Colonic mucosa (tissue), 4 donors: ENCODE measurements around the gene TCTN1. TPM values are rescaled to one million over a fixed set of nuclear protein-coding genes. Genes with fewer than 3 reads are reported as not detected.

ENCODE experiments used
- DNase-seq: peaks from one replicate; pipeline ENCODE4 v3.0.0-alpha.2; 2020
- H3K27ac ChIP-seq: fragments of 200-600 bp; one replicate; pipeline ENCODE4 v1.8.0; 2021
- H3K27me3 ChIP-seq: fragments of 200-600 bp; one replicate; pipeline ENCODE4 v1.8.0; 2021
- H3K36me3 ChIP-seq: fragments of 200-600 bp; one replicate; pipeline ENCODE4 v1.8.0; 2021
- H3K4me1 ChIP-seq: fragments of 200-600 bp; one replicate; pipeline ENCODE4 v1.8.0; 2021; ENCODE audit warnings: mild to moderate bottlenecking
- H3K4me3 ChIP-seq: fragments of 200-600 bp; one replicate; pipeline ENCODE4 v1.8.0; 2021
- H3K9ac ChIP-seq, 2 donors: one replicate each; pipeline ENCODE4 v1.7.0; 2013; ENCODE audit warnings: control low read depth in 2 of 2, low read depth in 2 of 2, low read length in 2 of 2
- H3K9me3 ChIP-seq: fragments of 200-600 bp; one replicate; pipeline ENCODE4 v1.8.0; 2021
- intact Hi-C: fragments of 100-400 bp; cut with DNase I; formaldehyde crosslinking; loops from one replicate; pipeline ENCODE4 v1.14.1; 2022
- total RNA-seq, 2 donors: library from RNA; stranded (reverse); fragmentation: NEBNext Ultra II Directional in 1 of 2; extraction: Animal tissue kit (Norgen Biotek cat#: 25700) in 1 of 2; gene quantifications; one replicate each; pipeline ENCODE4 v1.2.1, GENCODE V29; 2021
- TF ChIP-seq, protein P1 (sequence below): fragments of 200-600 bp; IDR thresholded peaks from one replicate; pipeline ENCODE4 v1.8.0; 2022; ENCODE audit warnings: antibody characterized with exemption, mild to moderate bottlenecking
- donor health status: healthy.
- donor health status: DM: no; HTN: no; CAD: no.
- donor health status: DM: no; HTN: no; CAD: no.

The TCTN1 gene
- total RNA-seq, 2 donors from 2014 or later = 9.2 to 10.2 TPM

DNA sequence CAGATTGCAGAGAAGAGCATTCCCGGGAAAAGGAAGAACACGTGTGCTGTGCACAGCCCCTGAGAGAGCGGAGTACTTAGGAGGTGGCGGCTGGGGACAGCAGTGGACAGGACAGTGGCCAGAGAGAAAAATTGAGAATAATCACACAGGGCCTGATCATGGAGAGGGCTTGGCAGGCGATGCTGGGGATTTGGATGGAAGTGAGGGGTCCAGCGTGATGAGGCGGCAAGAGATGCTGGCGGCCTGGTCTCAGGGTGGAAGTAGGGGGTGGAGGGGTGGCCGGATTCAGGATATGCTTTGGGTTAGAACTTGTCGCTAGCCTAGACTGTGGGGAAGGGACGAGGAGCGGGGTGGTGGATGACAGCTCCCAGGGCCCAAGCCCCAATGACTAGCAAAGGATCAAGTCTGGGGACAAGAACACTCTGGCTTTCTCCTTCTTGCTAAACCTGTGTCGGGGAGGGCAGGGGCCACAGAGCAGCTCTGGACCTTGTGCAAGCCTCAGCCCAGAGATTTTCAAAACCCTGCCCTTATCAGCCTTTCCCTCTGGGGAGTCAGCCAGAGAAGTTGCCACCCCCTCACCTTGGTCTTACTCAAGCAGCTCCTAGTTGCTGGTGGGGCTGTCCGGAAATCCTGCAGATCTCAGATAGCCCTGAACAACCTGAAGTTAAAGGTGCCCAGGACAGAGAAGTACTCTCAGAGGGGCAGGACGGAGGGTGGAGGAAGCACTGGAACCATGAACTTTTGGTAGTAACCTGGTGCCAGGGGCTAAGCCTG is 73.7 kb downstream of the TCTN1 start:
- H3K4me1 ChIP-seq = peaks cover 4% of the 10 kb centered on the region
- H3K36me3 ChIP-seq = no peaks in the 10 kb centered on the region
- no peaks in the 10 kb centered on the region for H3K9me3 ChIP-seq
- intact Hi-C loops = no loop called here
- DNase-seq = no peak
- no peak overlapping the region for H3K27ac ChIP-seq
- TF ChIP-seq, protein P1, sequence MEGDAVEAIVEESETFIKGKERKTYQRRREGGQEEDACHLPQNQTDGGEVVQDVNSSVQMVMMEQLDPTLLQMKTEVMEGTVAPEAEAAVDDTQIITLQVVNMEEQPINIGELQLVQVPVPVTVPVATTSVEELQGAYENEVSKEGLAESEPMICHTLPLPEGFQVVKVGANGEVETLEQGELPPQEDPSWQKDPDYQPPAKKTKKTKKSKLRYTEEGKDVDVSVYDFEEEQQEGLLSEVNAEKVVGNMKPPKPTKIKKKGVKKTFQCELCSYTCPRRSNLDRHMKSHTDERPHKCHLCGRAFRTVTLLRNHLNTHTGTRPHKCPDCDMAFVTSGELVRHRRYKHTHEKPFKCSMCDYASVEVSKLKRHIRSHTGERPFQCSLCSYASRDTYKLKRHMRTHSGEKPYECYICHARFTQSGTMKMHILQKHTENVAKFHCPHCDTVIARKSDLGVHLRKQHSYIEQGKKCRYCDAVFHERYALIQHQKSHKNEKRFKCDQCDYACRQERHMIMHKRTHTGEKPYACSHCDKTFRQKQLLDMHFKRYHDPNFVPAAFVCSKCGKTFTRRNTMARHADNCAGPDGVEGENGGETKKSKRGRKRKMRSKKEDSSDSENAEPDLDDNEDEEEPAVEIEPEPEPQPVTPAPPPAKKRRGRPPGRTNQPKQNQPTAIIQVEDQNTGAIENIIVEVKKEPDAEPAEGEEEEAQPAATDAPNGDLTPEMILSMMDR = no peak
- peak overlapping the region; percentile 60 for H3K4me3 ChIP-seq
- H3K27me3 ChIP-seq = no peaks in the 10 kb centered on the region
- peak overlapping the region; percentile 67 to 79 for H3K9ac ChIP-seq

DNA sequence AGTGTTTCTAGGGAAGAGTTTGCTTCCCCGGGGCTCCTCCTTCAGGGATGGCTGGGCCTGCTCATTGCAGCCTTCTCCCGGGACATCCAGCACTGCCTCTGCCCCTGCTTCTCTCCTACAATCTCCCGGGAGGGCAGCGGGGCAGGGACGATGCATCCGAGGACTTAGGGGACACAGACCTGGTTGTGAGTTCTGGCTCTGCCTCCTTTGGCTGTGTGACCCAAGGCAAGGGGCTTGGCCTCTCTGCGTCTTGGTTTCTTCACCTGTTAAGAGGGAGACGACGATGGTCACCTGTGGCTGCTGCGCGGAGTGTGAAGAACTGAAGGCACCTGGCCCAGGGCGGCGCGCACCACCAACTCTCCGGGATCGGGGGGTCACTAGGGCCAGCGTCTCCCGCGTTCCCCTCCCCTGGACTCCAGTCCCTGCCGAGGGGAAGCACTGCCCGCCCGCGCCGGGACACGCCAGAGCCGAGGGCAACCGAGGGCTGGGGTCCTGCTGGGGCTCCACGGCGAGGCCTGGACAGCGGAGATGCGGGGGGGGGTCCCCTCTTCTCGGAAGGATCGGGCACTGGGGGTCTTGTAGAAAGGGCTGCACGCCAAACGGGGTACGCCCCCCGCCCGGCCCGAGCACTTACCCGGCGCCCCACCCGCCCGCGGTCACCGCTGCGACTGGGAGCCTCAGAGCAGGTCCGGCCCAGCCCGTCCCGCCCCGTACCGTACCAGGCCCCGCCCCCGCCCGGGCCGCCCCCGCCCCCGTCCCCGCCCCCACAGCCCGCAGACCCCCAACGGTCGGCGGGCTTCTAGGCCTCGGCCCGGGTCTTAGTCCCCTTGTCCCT is 74.7 kb downstream of the TCTN1 start, which contains the start of gene HVCN1:
HVCN1 (minus strand) TSS at position 670 of the 835 bp plus-strand sequence. CDS start 5,870 bp downstream, outside the sequence.
- Histone ChIP-seq H3K27ac (peak within 1 kb of the TSS; percentile 67), H3K4me3 (peak within 1 kb of the TSS; percentile 60), H3K36me3 (no peaks in the 10 kb centered on the region), H3K9ac (peak within 1 kb of the TSS; percentile 68 to 79), H3K27me3 (no peaks in the 10 kb centered on the region), H3K9me3 (no peaks in the 10 kb centered on the region), H3K4me1 (peaks cover 4% of the 10 kb centered on the region)
- peak; percentile 61 for DNase-seq
- TF ChIP-seq, protein P1 = no peak
- intact Hi-C loops = no loop called here

DNA sequence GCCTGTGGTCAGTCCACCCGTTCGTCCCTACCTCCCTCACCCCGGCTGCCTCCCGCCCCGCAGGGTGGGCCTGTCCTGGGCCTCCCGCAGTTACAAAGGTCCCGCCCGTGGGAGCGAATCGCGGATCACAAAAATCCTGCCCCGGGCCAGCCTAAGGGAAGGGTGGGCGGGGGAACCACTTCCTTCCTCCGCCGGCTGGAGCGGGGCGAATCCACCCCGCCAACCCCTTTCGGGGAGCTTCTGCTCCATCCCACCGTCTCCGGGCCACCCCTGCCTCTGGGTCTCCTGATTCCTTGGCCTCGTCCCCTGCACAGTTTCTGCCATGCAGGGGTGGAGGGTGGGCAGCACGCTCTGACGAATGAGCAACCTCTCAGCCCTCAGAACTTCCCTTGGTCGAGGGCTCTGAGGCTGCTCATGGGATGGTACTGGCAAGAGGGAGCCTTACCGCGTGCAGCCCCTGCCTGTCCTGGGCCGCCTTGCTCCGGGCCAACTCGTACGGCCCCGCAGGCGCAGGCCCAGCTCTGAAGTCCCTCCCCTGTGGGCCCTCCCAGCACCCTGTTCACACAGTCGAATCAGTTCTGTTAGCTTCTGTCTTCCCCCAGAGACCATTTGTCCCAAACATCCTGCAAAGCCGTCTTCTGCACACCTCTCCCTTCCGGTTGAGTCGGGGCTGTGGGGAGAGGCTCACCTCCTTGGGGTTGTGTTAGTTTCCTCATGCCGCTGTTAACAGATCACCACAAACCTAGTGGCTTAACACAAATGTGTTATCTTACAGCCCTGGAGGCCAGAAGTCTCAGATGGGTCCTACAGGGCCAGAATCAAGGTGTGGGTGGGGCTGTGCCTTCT is 75.6 kb downstream of the TCTN1 start:
- Histone ChIP-seq H3K9me3 (no peaks in the 10 kb centered on the region), H3K4me1 (peaks cover 4% of the 10 kb centered on the region), H3K4me3 (peak overlapping the region; percentile 60), H3K9ac (peak overlapping the region; percentile 53 to 68), H3K36me3 (no peaks in the 10 kb centered on the region), H3K27ac (peak overlapping the region; percentile 67), H3K27me3 (no peaks in the 10 kb centered on the region)
- intact Hi-C loops = loop anchor here (10.0 kb wide), 2 partner anchors 65 to 175 kb away; no protein-coding TSS in a partner anchor
- DNase-seq = peak; percentile 61
- TF ChIP-seq, protein P1 = no peak

DNA sequence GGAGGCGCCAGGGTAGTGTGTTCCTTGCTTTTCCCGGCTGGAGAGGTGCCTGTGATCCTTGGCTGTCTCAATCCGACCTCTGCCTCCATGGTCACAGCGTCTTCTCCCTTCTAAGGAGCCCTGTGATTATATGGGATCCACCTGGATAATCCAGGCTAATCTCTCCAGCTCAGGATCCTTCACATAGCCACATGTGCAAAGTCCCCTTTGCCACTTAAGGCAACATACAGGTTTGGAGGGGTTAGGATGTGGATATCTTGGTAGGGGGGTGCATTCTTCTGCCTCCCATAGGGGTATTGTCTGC is 76.2 kb downstream of the TCTN1 start:
- intact Hi-C loops = loop anchor here (10.0 kb wide), 2 partner anchors 65 to 175 kb away; no protein-coding TSS in a partner anchor
- no peak overlapping the region for H3K4me3 ChIP-seq

More for the DNA sequence above, 76.2 kb downstream of the TCTN1 start:
- TF ChIP-seq, protein P1 = no peak
- H3K9me3 ChIP-seq = no peaks in the 10 kb centered on the region
- DNase-seq = no peak
- peak overlapping the region in 1 of 2 donors; percentile 68 for H3K9ac ChIP-seq
- H3K4me1 ChIP-seq = peaks cover 4% of the 10 kb centered on the region
- H3K27ac ChIP-seq = no peak overlapping the region
- no peaks in the 10 kb centered on the region for H3K27me3 ChIP-seq
- H3K36me3 ChIP-seq = no peaks in the 10 kb centered on the region
